A549 treated with CpdA at 1 μM for 4 hours (cell line): Measurements from ENCODE around the gene MAP3K13. TPM values are rescaled to one million over a fixed set of nuclear protein-coding genes. Genes with fewer than 3 reads are reported as not detected.

Experiments used
- total RNA-seq: library from RNA; stranded (reverse); fragments of 200-300 nt; extraction: Qiagen RNA extraction; gene quantifications from 5 replicates; pipeline ENCODE4 v1.2.3, GENCODE V29; 2022; ENCODE audit warnings: low read depth

The MAP3K13 gene, protein sequence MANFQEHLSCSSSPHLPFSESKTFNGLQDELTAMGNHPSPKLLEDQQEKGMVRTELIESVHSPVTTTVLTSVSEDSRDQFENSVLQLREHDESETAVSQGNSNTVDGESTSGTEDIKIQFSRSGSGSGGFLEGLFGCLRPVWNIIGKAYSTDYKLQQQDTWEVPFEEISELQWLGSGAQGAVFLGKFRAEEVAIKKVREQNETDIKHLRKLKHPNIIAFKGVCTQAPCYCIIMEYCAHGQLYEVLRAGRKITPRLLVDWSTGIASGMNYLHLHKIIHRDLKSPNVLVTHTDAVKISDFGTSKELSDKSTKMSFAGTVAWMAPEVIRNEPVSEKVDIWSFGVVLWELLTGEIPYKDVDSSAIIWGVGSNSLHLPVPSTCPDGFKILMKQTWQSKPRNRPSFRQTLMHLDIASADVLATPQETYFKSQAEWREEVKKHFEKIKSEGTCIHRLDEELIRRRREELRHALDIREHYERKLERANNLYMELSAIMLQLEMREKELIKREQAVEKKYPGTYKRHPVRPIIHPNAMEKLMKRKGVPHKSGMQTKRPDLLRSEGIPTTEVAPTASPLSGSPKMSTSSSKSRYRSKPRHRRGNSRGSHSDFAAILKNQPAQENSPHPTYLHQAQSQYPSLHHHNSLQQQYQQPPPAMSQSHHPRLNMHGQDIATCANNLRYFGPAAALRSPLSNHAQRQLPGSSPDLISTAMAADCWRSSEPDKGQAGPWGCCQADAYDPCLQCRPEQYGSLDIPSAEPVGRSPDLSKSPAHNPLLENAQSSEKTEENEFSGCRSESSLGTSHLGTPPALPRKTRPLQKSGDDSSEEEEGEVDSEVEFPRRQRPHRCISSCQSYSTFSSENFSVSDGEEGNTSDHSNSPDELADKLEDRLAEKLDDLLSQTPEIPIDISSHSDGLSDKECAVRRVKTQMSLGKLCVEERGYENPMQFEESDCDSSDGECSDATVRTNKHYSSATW
- 13.2 to 16.3 TPM (median 13.5 TPM) in 5 replicates for total RNA-seq

DNA sequence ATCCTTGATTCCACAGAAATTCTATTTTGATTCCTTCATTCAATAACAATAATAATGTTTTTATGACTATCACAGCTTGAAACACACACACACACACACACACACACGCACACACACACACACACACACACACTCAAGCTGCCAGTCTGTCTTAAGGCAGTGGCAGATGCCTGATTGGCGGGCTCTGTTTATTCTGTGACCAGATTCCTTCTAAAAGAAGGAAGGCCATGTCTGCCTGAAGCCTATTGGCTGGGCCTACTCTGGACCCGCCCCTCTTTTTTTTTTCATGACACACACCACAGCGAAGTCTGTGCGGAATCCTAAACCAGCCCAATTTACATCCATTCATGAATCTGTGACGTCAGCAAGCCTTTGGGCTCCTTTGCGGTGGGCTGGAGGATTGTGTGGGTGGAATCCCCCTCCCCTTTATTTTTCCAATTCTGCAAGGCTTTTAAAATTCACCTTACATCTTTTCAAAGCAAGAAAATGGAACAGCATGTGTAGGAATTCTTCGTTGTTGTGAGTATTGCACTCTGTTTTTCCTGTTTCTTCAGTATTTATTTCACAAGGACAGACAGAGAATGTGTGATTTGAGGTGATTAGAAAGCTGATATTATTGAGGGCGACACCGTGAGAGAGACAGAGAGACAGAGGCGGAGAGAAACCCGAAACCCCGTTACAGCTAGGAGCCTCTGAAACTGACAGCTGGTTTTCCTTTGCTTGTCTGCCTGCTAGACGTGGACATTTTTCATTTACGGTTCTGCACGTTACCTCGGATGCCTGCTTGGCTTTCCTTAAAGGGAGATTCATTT lies at the start of gene MAP3K13:
MAP3K13 (plus strand) TSS at position 287 of the 812 bp plus-strand sequence. CDS start 65,446 bp downstream, outside the sequence.

DNA sequence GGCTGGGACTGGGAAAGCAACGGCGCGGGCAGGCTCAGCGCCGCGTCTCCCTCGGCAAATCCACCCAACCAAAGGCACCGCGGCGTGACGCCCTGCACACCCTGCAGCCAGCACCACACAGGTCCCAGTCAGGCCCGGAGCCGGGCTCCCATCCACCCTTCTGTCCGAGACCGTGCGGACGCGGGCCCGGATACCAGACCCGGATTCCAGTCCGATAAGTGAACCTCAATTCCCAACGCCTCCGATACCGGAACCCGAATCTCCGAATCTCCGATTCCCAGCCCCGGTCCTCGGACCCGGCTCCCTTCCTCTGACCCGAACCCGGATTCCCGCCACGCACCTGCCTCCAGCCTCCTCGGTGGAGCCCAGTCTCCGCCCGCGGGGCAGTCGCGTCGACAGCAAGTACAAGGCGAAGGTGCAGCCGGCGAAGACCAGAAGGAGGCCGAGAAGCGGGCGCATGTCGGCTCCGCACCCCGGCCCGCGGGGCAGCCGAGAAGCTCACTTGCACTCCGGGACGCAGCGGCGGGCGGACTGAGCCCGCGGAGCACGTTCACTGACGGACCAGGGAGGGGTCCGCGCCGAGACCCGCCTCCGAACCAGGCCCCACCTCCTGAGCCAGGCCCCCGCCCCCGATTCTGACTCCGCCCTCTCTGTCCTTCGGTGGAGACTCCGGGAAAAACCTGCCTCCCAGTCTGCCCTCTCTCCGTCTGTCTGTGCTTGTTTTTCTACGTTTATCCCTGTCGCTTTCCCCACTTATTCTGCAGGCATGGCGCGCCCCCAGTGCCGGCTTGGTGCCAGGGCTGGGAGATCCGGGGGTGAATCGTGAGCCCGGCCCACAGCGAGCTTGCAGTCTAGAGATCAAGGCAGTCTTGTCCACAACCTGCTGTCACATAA lies 135.8 kb downstream of the MAP3K13 start, which contains the start of gene TMEM41A:
TMEM41A (minus strand) TSS at position 533 of the 894 bp plus-strand sequence; CDS start at position 459, 74 bp downstream.

Other genes starting within 250 kb of the MAP3K13 start
- gene C3orf70, start 210.1 kb upstream of the MAP3K13 start, total RNA-seq: 0.02 TPM in 1 of 5 replicates, not detected in the others
- 2.2 to 7.1 TPM (median 2.4 TPM) in 5 replicates for gene EHHADH, start 109.1 kb upstream of the MAP3K13 start, total RNA-seq
- gene TMEM41A, start 135.9 kb downstream of the MAP3K13 start, total RNA-seq: 18.3 to 24.0 TPM (median 21.3 TPM) in 5 replicates
- gene LIPH, start 189.5 kb downstream of the MAP3K13 start, total RNA-seq: 7.5 to 8.5 TPM (median 8.1 TPM) in 5 replicates
- gene SENP2, start 223.2 kb downstream of the MAP3K13 start, total RNA-seq: 16.5 to 22.6 TPM (median 20.0 TPM) in 5 replicates